HepG2 (cell line): ENCODE measurements around the gene TRAPPC5. TPM values are rescaled to one million over a fixed set of nuclear protein-coding genes. Genes with fewer than 3 reads are reported as not detected.

ENCODE experiments used
- ARNTL ChIP-seq: sonication (generic); formaldehyde crosslinking; IDR thresholded peaks from 2 replicates; pipeline ENCODE4 v1.4.0; 2020; ENCODE audit warnings: mild to moderate bottlenecking, missing genetic modification reagents
- CBX1 ChIP-seq: IDR thresholded peaks from one replicate; pipeline ENCODE4 v1.6.1; 2016; ENCODE audit warnings: antibody characterized with exemption, low read depth
- CEBPZ ChIP-seq: IDR thresholded peaks from 2 replicates; pipeline ENCODE4 v1.6.1; 2012; ENCODE audit warnings: low read length, improper control_type of control experiment
- DDIT3 ChIP-seq: sonication (generic); formaldehyde crosslinking; IDR thresholded peaks from 2 replicates; pipeline ENCODE4 v1.4.0; 2020; ENCODE audit warnings: mild to moderate bottlenecking, missing genetic modification reagents
- FOXJ3 ChIP-seq: sonication (generic); formaldehyde crosslinking; IDR thresholded peaks from 2 replicates; pipeline ENCODE4 v1.4.0; 2020; ENCODE audit warnings: missing genetic modification reagents, mild to moderate bottlenecking, borderline replicate concordance
- HNRNPUL1 ChIP-seq: fragments of 200-400 bp; formaldehyde crosslinking; IDR thresholded peaks from 2 replicates; pipeline ENCODE4 v1.6.1; 2017; ENCODE audit warnings: low read depth, mild to moderate bottlenecking, low read length, moderate library complexity
- JUN ChIP-seq: sonication (generic); formaldehyde crosslinking; IDR thresholded peaks from 2 replicates; pipeline ENCODE4 v1.4.0; 2020; ENCODE audit warnings: mild to moderate bottlenecking, missing genetic modification reagents
- KLF15 ChIP-seq: sonication (generic); formaldehyde crosslinking; IDR thresholded peaks from 2 replicates; pipeline ENCODE4 v1.8.1; 2023; ENCODE audit warnings: borderline replicate concordance, mild to moderate bottlenecking, inconsistent platforms, missing genetic modification reagents, mixed read lengths
- NONO ChIP-seq, 2 experiments: fragments of 450-650 bp in 1 of 2; sonication (generic) in 1 of 2; formaldehyde crosslinking in 1 of 2; IDR thresholded peaks in 1 of 2; conservative IDR thresholded peaks in 1 of 2; 2 replicates each; pipeline versions ENCODE4 v1.6.1 to v1.8.0; 2017 to 2022; ENCODE audit warnings: mild to moderate bottlenecking in 1 of 2, missing genetic modification reagents in 1 of 2, moderate library complexity in 1 of 2
- RFXAP ChIP-seq: sonication (generic); formaldehyde crosslinking; IDR thresholded peaks from 2 replicates; pipeline ENCODE4 v1.4.0; 2020; ENCODE audit warnings: missing genetic modification reagents, borderline replicate concordance
- TARDBP ChIP-seq: sonication (generic); formaldehyde crosslinking; IDR thresholded peaks from 2 replicates; pipeline ENCODE4 v1.8.0; 2022; ENCODE audit warnings: mild to moderate bottlenecking, missing genetic modification reagents
- THAP9 ChIP-seq: sonication (generic); formaldehyde crosslinking; IDR thresholded peaks from 2 replicates; pipeline ENCODE4; 2020; ENCODE audit warnings: missing genetic modification reagents, mild to moderate bottlenecking, borderline replicate concordance
- ZFP36L2 ChIP-seq: sonication (generic); formaldehyde crosslinking; IDR thresholded peaks from 2 replicates; pipeline ENCODE4 v1.4.0; 2020; ENCODE audit warnings: missing genetic modification reagents
- ZNF432 ChIP-seq: sonication (generic); formaldehyde crosslinking; IDR thresholded peaks from 2 replicates; pipeline ENCODE4 v1.5.0; 2020; ENCODE audit warnings: missing genetic modification reagents, mild to moderate bottlenecking, borderline replicate concordance
- ZNF512 ChIP-seq: sonication (generic); formaldehyde crosslinking; IDR thresholded peaks from 2 replicates; pipeline ENCODE4 v1.4.0; 2020; ENCODE audit warnings: mild to moderate bottlenecking, missing genetic modification reagents
- ZNF672 ChIP-seq: sonication (generic); formaldehyde crosslinking; IDR thresholded peaks from 2 replicates; pipeline ENCODE4 v1.8.1; 2022; ENCODE audit warnings: missing genetic modification reagents
- ZNF674 ChIP-seq: sonication (generic); formaldehyde crosslinking; IDR thresholded peaks from 2 replicates; pipeline ENCODE4 v1.5.0; 2020; ENCODE audit warnings: low read depth, mild to moderate bottlenecking, missing genetic modification reagents
- ZNF709 ChIP-seq: sonication (generic); formaldehyde crosslinking; IDR thresholded peaks from 2 replicates; pipeline ENCODE4 v1.5.0; 2020; ENCODE audit warnings: mild to moderate bottlenecking, missing genetic modification reagents
- ZNF800 ChIP-seq: sonication (generic); formaldehyde crosslinking; IDR thresholded peaks from 2 replicates; pipeline ENCODE4 v1.4.0; 2020; ENCODE audit warnings: missing genetic modification reagents
- polyA plus RNA-seq, 8 experiments: library from polyadenylated mRNA; depleted of rRNA in 3 of 8; stranded (reverse) in 7 of 8; unstranded in 1 of 8; fragments of >200 nt; fragmentation: Illumina TruSeq in 4 of 8; extraction: Trizol in 4 of 8; gene quantifications; 2 replicates each; pipeline versions ENCODE4 v1.2.1 to v1.2.3, GENCODE V29; 2011 to 2016; ENCODE audit warnings: low read depth in 4 of 8, missing spikeins in 1 of 8, mixed read lengths in 1 of 8; ENCODE audit not compliant: insufficient read depth in 1 of 8
- total RNA-seq, 5 experiments: library from RNA; depleted of rRNA; stranded (reverse); fragments of >200 nt; fragmentation: Illumina TruSeq; extraction: Trizol; gene quantifications; 2 replicates each; pipeline ENCODE4 v1.2.3, GENCODE V29; 2016; ENCODE audit warnings: low read depth in 1 of 5

The TRAPPC5 gene
- total and polyA plus RNA-seq, 2 of the 13 experiments (the other 11 are each of a cell fraction or from before 2014, with no cell fraction given): 38.5 to 78.7 TPM

- TF ChIP-seq CBX1 (peak; percentile 70), CEBPZ (no peak), HNRNPUL1 (no peak), ARNTL (CRISPR knock-in tag) (peak; percentile 74), THAP9 (no peak), ZFP36L2 (no peak), ZNF709 (CRISPR knock-in tag) (peak; percentile 73; the same call in 1 of the 2 replicates), KLF15 (CRISPR knock-in tag) (peak; percentile 44; the same call in 1 of the 2 replicates), DDIT3 (CRISPR knock-in tag) (no peak), ZNF512 (CRISPR knock-in tag) (no peak), ZNF672 (CRISPR knock-in tag) (no peak), FOXJ3 (CRISPR knock-in tag) (no peak), NONO (IDR thresholded peaks at IDR 0.05) (no peak), NONO (CRISPR knock-in tag; conservative IDR thresholded peaks at IDR 0.05) (peak; percentile 73; the same call in 1 of the 2 replicates), RFXAP (CRISPR knock-in tag) (peak; percentile 83; the same call in 1 of the 2 replicates), ZNF800 (CRISPR knock-in tag) (no peak), JUN (CRISPR knock-in tag) (peak; percentile 69; the same call in 1 of the 2 replicates), TARDBP (CRISPR knock-in tag) (no peak; the same call in 1 of the 2 replicates), ZNF432 (CRISPR knock-in tag) (no peak), ZNF674 (CRISPR knock-in tag) (no peak)
Observed at GRCh38 chr19:7636691-7637373, 43.8 kb upstream of the TRAPPC5 start, which contains the start of gene STXBP2 (continued).
